ENCODE measurements around the gene LIPC.

- no peak for TF ChIP-seq EZH2 (IDR thresholded peaks at IDR 0.05; ENCODE audit: insufficient read depth, poor library complexity, severe bottlenecking)
- no peak for TF ChIP-seq EZH2phosphoT487 (IDR thresholded peaks at IDR 0.05; ENCODE audit: insufficient read depth, low read depth)
Observed at GRCh38 chr15:58406811-58407210, 25.0 kb upstream of the LIPC start.

Data from GM23248 (cell line).